HG02884 (cell line): ENCODE measurements around the gene CUX1.
A peak's percentile ranks its signal among the peaks of the same experiment; 100 is the strongest.
"Not testable (repeated sequence)": the region's sequence is repeated elsewhere in the genome, so short reads cannot be mapped to it uniquely, and the experiment has no call there.

ENCODE experiments used
- ATAC-seq: cut with Tn5 transposase; IDR thresholded peaks from one replicate; pipeline ENCODE4 v1.9.1; 2021; ENCODE audit warnings: mild to moderate bottlenecking, moderate library complexity; ENCODE audit not compliant: unreplicated experiment

Gene CUX1

DNA sequence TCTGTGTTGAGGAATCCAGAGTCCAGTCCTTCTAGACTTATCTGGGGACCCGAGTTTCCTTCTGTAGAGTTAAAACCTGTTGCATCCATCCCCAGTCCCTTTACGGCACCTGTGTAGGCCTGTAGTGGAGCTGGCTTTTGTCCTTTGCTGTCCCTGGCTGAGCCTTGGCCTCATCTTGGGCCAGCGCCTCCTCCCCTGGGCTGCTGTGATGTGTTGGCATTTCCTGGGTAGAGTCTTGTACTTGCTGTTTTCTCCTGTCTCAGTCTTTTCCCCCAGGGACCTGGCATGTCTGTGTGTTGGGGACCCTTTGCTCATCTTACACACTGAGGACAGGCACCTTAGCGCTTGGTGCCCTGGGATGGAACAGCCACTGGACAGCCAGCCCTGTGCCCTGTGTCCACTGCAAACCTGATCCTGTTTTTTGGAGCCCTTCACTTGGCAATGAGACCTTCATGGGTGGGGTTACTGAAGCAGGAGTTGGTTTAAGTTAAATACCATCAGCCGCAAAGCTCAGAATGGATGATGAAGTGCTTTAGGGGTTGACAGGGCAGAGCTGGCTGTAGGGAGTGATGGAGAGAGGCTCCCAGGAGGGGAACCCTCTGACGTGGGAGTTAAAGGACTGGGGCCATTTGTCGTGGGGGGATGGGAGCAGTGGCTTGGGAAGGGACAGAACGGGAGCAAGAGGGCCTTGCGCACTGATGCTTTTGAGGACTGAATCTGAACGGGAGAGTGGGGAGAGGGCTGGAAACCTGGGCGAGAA, 50.9 kb downstream of the CUX1 start:
- no peak for ATAC-seq

GRCh38 chr7:101869026-101869900, 51.8 kb downstream of the CUX1 start:
- ATAC-seq, result no peak

GRCh38 chr7:101869901-101870290, 52.5 kb downstream of the CUX1 start:
- no peak for ATAC-seq

- no peak for ATAC-seq
Observed at GRCh38 chr7:101870361-101871062, 53.1 kb downstream of the CUX1 start.

- no peak for ATAC-seq
Observed at GRCh38 chr7:101871351-101871750, 53.9 kb downstream of the CUX1 start.

DNA sequence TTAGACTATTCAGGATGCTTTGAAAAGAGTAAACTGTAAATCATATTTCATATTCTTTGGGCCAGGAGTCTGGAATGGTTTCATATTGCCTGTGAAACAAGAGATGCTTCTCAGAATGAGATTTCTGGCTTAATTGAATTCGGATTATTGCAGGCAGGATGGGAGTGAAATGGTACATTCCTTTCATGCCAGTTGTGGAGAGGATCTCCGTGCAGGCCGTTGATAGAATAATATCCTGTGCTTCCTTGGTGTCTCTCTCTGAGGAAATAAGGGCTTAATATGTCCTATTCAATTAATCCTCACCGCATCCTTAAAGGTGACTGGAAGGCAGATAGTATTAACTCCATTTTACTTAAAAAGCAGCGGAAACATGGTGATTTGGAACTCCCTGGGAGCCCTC, 56.6 kb downstream of the CUX1 start:
- no peak for ATAC-seq

- ATAC-seq, result no peak
Observed at GRCh38 chr7:101875283-101875846, 57.9 kb downstream of the CUX1 start.

DNA sequence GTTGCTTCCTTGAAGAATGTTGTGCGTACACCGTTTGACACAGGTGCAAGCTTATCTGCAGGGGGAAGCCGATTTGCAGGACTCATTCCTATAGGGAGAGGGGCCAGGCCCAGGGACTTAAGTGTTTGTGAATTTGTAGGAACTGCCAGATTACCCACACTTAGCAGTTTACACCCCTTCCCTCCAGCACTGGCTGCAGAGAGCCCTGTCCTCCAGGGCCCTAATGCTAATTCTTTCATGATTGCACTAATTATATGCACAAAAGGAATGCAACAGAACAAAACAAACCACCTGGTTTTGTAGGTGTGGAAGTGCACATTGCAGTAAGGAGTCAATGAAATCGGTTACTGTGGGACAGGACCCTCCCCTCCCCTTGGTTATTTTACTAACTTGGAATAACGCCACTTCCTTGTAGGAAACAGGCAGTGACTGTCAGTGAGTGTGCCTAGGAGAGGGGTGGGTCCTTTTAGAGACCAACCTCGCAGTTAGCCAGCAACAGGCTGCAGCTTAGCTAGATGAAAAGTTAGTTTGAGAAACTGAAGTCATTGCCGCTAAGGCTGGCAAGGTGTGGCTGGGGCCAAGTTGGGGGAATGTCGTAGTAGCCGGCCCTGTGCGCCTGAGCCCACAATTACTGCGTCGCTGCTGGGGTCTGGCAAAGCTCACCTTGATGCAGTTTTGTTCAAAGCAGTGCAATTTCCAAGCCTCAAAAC, 60.6 kb downstream of the CUX1 start:
- ATAC-seq, result no peak

DNA sequence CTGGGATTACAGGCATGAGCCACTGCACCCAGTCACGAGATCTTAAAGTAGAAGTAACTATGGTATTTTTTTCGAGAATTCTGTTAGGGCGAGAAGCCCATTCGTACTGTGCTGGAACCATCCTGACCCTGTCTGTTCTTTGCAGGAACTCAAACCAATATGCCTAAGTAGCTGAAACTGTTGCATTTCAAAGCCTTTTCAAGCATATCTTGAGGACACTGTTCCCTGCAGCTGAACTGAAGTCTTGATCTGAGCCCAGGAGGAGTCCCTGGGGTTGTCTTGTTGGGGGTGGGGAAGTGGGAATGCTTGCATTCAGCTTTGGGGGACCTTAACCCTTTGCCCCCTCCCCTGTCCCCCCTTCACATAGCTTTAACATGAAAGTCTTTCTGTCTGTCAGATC, 61.5 kb downstream of the CUX1 start:
- no peak for ATAC-seq

- ATAC-seq, result no peak
Observed at GRCh38 chr7:101879565-101879964, 62.1 kb downstream of the CUX1 start.

- no peak for ATAC-seq
Observed at GRCh38 chr7:101880282-101881054, 63.0 kb downstream of the CUX1 start.

DNA sequence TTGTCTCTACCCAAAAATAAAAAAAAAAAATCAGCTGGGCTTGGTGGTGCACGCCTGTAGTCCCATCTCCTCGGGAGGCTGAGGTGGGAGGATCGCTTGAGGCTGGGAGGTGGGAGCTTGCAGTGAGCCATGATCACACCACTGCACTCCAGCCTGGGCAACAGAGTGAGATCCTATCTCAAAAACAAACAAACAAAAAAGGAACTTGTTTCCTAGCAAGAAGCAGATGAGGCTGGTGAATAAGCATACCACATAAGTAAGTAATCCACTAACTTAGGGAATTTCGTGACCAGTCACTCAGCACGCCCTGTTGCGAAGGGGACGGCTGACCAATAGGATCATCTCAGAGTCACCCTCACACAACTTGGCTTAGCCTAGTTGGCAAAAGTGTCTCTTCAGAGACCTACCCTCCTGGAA, 64.6 kb downstream of the CUX1 start:
- no peak for ATAC-seq

DNA sequence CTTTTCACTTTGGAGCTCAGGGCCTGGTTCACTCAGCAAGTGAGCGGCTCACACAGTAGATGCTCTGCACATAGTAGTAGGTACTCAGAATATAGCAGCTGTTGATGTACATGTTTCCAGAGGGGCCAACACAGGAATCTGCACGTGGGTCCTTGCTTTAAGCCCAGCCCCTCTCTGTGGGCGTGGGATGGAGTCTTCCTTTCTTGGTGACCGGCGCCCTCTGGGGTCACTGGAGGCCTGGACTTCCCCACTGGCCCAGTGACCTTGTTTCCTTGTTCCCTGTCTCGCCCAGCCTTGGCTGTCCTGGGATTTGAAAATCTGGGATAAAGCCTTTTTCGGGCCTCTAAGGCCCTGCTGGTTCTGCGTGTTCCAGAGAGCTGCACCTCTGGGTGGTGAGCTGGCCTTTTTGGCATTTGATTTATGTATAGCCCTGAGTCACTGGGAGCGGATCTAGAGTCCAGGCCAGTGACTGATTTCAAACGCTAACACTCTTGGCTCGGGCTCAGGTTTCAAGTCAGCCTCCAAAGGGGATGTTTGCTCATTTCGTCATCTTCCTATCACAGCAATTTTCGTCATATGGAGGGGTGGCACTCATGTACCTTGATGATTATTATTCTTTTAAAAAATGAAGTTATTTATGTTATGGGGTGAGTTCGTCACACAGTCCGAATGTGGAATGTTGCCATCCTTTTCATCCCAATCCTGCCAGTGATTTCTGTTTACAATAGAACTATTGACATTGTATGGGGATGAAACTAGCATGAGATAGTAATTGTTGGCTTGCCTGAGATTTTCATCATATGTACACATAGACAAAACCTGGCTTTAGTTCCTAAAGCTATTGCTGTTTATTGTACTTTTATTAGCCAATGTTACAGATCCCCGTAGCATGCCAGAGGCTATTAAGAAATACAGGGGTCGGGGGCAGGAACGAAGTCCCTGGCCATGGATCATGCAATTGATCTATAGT, 65.5 kb downstream of the CUX1 start:
- ATAC-seq, result no peak

DNA sequence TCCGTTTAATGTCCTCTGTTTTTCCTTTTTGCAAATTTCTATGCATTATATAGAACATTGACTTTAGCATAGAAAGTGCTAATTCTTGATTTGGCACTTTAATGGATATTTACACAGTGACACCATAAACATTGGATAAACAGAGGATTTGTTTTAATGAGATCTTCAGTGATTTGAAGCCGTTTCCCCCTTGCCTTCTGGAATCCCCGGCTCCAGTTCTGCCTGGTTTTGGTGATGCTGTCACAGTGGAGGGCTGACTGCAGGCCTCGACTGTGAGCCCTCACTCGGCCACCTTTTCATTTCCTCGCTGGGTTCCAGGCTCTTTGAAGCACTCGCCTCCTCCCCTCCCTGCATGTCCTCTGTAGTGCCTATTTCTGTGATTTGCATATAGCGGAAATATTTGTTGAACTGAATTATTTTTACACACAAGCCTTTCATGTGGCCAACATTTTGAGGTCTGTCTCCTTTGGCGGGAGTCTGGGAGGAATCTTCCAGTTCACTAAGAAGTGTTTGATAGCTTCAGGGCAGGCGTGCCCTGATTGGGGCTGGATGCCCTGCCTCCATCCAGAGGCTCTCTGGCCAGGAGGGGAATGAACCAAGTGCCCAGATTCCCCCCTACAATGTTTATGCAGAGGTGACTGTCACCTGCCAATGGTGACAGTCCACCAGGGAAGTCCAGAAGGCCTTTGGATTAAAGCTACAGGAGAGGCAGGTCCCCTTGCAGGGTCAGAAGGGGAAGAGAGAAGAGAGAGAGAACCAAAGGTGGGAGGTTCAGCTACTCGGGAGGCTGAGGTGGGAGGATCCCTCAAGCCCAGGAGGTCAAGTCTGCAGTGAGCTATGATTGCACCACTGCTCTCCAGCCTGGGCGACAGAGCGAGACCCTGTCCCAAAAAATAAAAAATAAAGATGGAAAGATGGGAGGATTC, 67.5 kb downstream of the CUX1 start:
- ATAC-seq, result peak; percentile 82

- no peak for ATAC-seq
Observed at GRCh38 chr7:101885597-101885955, 68.2 kb downstream of the CUX1 start.

- not testable (repeated sequence) for ATAC-seq
Observed at GRCh38 chr7:101887352-101887751, 69.9 kb downstream of the CUX1 start.

DNA sequence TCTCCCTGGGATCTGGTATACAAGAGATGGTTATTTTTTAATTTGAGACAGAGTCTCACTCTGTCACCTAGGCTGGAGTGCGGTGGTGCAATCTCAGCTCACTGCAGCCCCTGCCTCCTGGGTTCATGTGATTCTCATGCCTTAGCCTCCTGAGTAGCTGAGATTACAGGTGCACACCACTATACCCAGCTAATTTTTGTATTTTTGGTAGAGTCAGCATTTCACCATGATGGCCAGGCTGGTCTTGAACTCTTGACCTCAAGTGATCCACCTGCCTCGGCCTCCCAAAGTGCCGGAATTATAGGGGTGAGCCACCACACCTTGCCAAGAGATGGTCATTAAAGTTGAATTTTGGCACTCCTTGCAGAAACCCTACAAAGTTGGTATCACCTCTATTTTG, 71.1 kb downstream of the CUX1 start:
- ATAC-seq, result not testable (repeated sequence)
